ENCODE results near the gene FAR1. TPM values are rescaled to one million over a fixed set of nuclear protein-coding genes. Genes with fewer than 3 reads are reported as not detected.

Gene FAR1
- total and polyA plus RNA-seq, 2 experiments from 2014 or later = 25.4 to 45.2 TPM

- H3K4me3 ChIP-seq = no peak overlapping the region
- H3K36me3 ChIP-seq = no peaks in the 10 kb centered on the region
- TF ChIP-seq, protein P1, sequence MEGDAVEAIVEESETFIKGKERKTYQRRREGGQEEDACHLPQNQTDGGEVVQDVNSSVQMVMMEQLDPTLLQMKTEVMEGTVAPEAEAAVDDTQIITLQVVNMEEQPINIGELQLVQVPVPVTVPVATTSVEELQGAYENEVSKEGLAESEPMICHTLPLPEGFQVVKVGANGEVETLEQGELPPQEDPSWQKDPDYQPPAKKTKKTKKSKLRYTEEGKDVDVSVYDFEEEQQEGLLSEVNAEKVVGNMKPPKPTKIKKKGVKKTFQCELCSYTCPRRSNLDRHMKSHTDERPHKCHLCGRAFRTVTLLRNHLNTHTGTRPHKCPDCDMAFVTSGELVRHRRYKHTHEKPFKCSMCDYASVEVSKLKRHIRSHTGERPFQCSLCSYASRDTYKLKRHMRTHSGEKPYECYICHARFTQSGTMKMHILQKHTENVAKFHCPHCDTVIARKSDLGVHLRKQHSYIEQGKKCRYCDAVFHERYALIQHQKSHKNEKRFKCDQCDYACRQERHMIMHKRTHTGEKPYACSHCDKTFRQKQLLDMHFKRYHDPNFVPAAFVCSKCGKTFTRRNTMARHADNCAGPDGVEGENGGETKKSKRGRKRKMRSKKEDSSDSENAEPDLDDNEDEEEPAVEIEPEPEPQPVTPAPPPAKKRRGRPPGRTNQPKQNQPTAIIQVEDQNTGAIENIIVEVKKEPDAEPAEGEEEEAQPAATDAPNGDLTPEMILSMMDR (IDR thresholded peaks at IDR 0.05; ENCODE audit: low read depth, low read length) = no peak
- H3K27ac ChIP-seq = no peak overlapping the region
- H3K27me3 ChIP-seq = no peaks in the 10 kb centered on the region
- DNase-seq (ENCODE audit: low read depth in 1 of 2, low spot score in 1 of 2) = no peak
- H3K9me3 ChIP-seq (ENCODE audit: low read depth) = no peaks in the 10 kb centered on the region
- H3K4me1 ChIP-seq (ENCODE audit: low read depth) = peaks cover 7% of the 10 kb centered on the region
Observed at GRCh38 chr11:13682212-13682611, 13.7 kb downstream of the FAR1 start.

GRCh38 chr11:13685461-13686108 is 17.1 kb downstream of the FAR1 start:
- TF ChIP-seq, protein P1 (IDR thresholded peaks at IDR 0.05; ENCODE audit: low read depth, low read length) = no peak
- no peak overlapping the region for H3K4me3 ChIP-seq
- H3K9me3 ChIP-seq (ENCODE audit: low read depth) = no peaks in the 10 kb centered on the region
- H3K27ac ChIP-seq = no peak overlapping the region
- H3K27me3 ChIP-seq = no peaks in the 10 kb centered on the region
- no peaks in the 10 kb centered on the region for H3K36me3 ChIP-seq
- H3K4me1 ChIP-seq (ENCODE audit: low read depth) = peaks cover 10% of the 10 kb centered on the region
- peak in 1 of 2 donors; percentile 48 for DNase-seq (ENCODE audit: low read depth in 1 of 2, low spot score in 1 of 2)

DNA sequence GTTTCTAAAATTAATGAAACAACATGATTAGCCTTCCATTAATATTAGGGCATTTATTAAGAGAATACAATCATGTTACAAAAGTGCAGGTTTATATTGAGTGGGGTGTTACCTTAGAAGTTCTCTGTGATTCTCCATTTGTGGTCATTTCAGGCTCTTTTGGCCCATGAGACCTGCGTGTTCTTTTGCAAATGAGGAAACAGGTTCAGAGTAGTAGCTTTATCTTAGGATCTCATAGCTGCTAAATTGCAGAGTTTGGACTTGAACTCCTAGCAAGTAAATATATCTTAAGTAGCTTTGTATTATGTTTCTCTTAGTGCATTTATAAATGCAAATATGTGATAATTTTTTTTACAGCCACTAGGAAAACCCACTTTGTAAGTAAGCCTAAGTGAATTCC is 18.3 kb downstream of the FAR1 start:
- Histone ChIP-seq H3K4me3 (no peak overlapping the region), H3K9me3 (ENCODE audit: low read depth) (no peaks in the 10 kb centered on the region), H3K27ac (peak overlapping the region; percentile 90), H3K4me1 (ENCODE audit: low read depth) (peaks cover 10% of the 10 kb centered on the region), H3K27me3 (no peaks in the 10 kb centered on the region), H3K36me3 (no peaks in the 10 kb centered on the region)
- DNase-seq (ENCODE audit: low read depth in 1 of 2, low spot score in 1 of 2) = no peak
- TF ChIP-seq, protein P1 (IDR thresholded peaks at IDR 0.05; ENCODE audit: low read depth, low read length) = no peak

DNA sequence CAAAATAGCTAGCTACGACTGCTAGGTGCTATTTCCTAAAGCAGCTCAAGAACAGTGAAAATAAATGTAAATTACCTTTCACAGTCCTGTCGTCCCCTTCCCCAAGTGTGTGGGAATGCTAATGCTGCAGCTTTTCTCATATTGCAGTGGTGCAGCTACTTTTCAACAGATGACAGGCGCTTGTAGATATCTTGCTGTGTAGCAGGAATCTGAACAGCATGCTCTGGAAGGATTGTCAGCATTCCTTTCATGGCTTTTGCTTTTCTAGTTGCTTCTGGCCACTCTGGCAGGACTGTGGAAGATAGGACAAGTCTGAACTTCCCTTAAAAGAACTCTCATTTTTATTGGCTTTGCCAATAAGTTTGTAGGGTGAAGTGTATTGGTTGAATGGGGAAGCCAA is 18.8 kb downstream of the FAR1 start:
- TF ChIP-seq, protein P1 (IDR thresholded peaks at IDR 0.05; ENCODE audit: low read depth, low read length) = no peak
- Histone ChIP-seq H3K9me3 (ENCODE audit: low read depth) (no peaks in the 10 kb centered on the region), H3K36me3 (no peaks in the 10 kb centered on the region), H3K4me1 (ENCODE audit: low read depth) (peaks cover 10% of the 10 kb centered on the region), H3K27me3 (no peaks in the 10 kb centered on the region), H3K27ac (peak overlapping the region; percentile 90), H3K4me3 (no peak overlapping the region)
- DNase-seq (ENCODE audit: low read depth in 1 of 2, low spot score in 1 of 2) = peak in 1 of 2 donors; percentile 60

GRCh38 chr11:13691286-13691899 is 22.9 kb downstream of the FAR1 start:
- TF ChIP-seq, protein P1 (IDR thresholded peaks at IDR 0.05; ENCODE audit: low read depth, low read length) = no peak
- H3K27me3 ChIP-seq = no peaks in the 10 kb centered on the region
- H3K9me3 ChIP-seq (ENCODE audit: low read depth) = no peaks in the 10 kb centered on the region
- no peak overlapping the region for H3K4me3 ChIP-seq
- peaks cover 19% of the 10 kb centered on the region for H3K4me1 ChIP-seq (ENCODE audit: low read depth)
- peak in 1 of 2 donors; percentile 38 for DNase-seq (ENCODE audit: low read depth in 1 of 2, low spot score in 1 of 2)
- no peaks in the 10 kb centered on the region for H3K36me3 ChIP-seq
- no peak overlapping the region for H3K27ac ChIP-seq

Data from cardiac muscle cell (in vitro differentiated cells and primary cell).